Hepatocyte (in vitro differentiated cells): Measurements from ENCODE around the gene GPRC5C. TPM values are rescaled to one million over a fixed set of nuclear protein-coding genes. Genes with fewer than 3 reads are reported as not detected.

Source experiments
- DNase-seq: peaks from one replicate; pipeline ENCODE4 v3.0.0-alpha.2; 2016; ENCODE audit warnings: low spot score
- H2AFZ ChIP-seq: fragments of 200-600 bp; sonication (generic); 2 replicates; pipeline ENCODE4 v1.6.0; 2016; ENCODE audit warnings: antibody characterized with exemption, mild to moderate bottlenecking
- H3K27ac ChIP-seq: fragments of 200-600 bp; sonication (generic); 2 replicates; pipeline ENCODE4 v1.5.1; 2016; ENCODE audit warnings: mild to moderate bottlenecking
- H3K27me3 ChIP-seq: fragments of 200-600 bp; sonication (generic); 2 replicates; pipeline ENCODE4 v1.6.1; 2016
- H3K36me3 ChIP-seq: fragments of 200-600 bp; sonication (generic); replicated peaks from 2 replicates; pipeline ENCODE4 v1.5.1; 2016; ENCODE audit warnings: low read depth; ENCODE audit not compliant: insufficient read depth
- H3K4me1 ChIP-seq: fragments of 200-600 bp; sonication (generic); 2 replicates; pipeline ENCODE4 v1.5.1; 2016; ENCODE audit warnings: mild to moderate bottlenecking, moderate library complexity; ENCODE audit not compliant: insufficient read depth
- H3K4me2 ChIP-seq: fragments of 200-600 bp; sonication (generic); 2 replicates; pipeline ENCODE4 v1.6.0; 2016
- H3K4me3 ChIP-seq: fragments of 200-600 bp; sonication (generic); 2 replicates; pipeline ENCODE4 v1.5.1; 2016; ENCODE audit warnings: mild to moderate bottlenecking
- H3K79me2 ChIP-seq: fragments of 200-600 bp; sonication (generic); 2 replicates; pipeline ENCODE4 v1.6.0; 2017; ENCODE audit warnings: mild to moderate bottlenecking
- H3K9me2 ChIP-seq: fragments of 200-600 bp; sonication (generic); replicated peaks from 2 replicates; pipeline ENCODE4 v1.6.0; 2017; ENCODE audit warnings: mild to moderate bottlenecking; ENCODE audit not compliant: insufficient read depth
- H3K9me3 ChIP-seq: fragments of 200-600 bp; sonication (generic); 2 replicates; pipeline ENCODE4 v1.5.1; 2016; ENCODE audit warnings: low read depth, mild to moderate bottlenecking
- H4K20me1 ChIP-seq: fragments of 200-600 bp; sonication (generic); 2 replicates; pipeline ENCODE4 v1.6.0; 2016; ENCODE audit warnings: mild to moderate bottlenecking; ENCODE audit not compliant: insufficient read depth, poor library complexity, severe bottlenecking
- CTCF ChIP-seq: fragments of 200-600 bp; sonication (generic); IDR thresholded peaks from 2 replicates; pipeline ENCODE4 v1.5.1; 2016; ENCODE audit warnings: antibody characterized with exemption, mild to moderate bottlenecking; ENCODE audit not compliant: poor library complexity
- EZH2 ChIP-seq: fragments of 200-600 bp; sonication (generic); IDR thresholded peaks from 2 replicates; pipeline ENCODE4 v1.6.1; 2016; ENCODE audit warnings: antibody characterized with exemption, mild to moderate bottlenecking, borderline replicate concordance
- EZH2phosphoT487 ChIP-seq: fragments of 200-600 bp; sonication (generic); IDR thresholded peaks from one replicate; pipeline ENCODE4 v1.6.1; 2018; ENCODE audit warnings: antibody characterized with exemption, mild to moderate bottlenecking, low read depth, moderate library complexity; ENCODE audit not compliant: unreplicated experiment, severe bottlenecking
- WGBS: methylation state at CpG from one replicate; pipeline ENCODE4 v1.1.6; 2016; ENCODE audit warnings: low lambda C conversion rate; ENCODE audit errors: missing lambda C conversion rate; 5-methylcytosine and 5-hydroxymethylcytosine counted together
- polyA plus RNA-seq: library from polyadenylated mRNA; unstranded; fragments of >200 nt; fragmentation: Nextera tagmentation; extraction: Ambion mirVana; gene quantifications from 2 replicates; pipeline ENCODE4 v1.2.1, GENCODE V29; 2016
- total RNA-seq: library from RNA; depleted of rRNA; stranded (reverse); fragments of >200 nt; gene quantifications from 2 replicates; pipeline ENCODE4 v1.2.3, GENCODE V29; 2014

The GPRC5C gene
- total and polyA plus RNA-seq, 2 experiments from 2014 or later, result 150 to 237 TPM

GRCh38 chr17:74392848-74393247 lies 39.0 kb upstream of the GPRC5C start:
- no peaks in the 10 kb centered on the region for H3K9me3 ChIP-seq
- no peak overlapping the region for H3K4me2 ChIP-seq
- no peaks in the 10 kb centered on the region for H3K27me3 ChIP-seq
- H4K20me1 ChIP-seq, result no peaks in the 10 kb centered on the region
- DNase-seq, result no peak
- H3K4me1 ChIP-seq, result peaks cover 10% of the 10 kb centered on the region
- no peak overlapping the region for H3K4me3 ChIP-seq
- H2AFZ ChIP-seq, result no peak overlapping the region
- H3K36me3 ChIP-seq, result no peaks in the 10 kb centered on the region
- H3K9me2 ChIP-seq, result no peaks in the 10 kb centered on the region
- 70% methylated on average over 5 of the region's 5 CpGs for WGBS
- H3K79me2 ChIP-seq, result no peaks in the 10 kb centered on the region
- H3K27ac ChIP-seq, result no peak overlapping the region
- no peak for TF ChIP-seq EZH2phosphoT487
- no peak for TF ChIP-seq EZH2
- no peak for TF ChIP-seq CTCF

GRCh38 chr17:74393346-74393942 lies 38.4 kb upstream of the GPRC5C start:
- TF ChIP-seq EZH2phosphoT487, result no peak
- no peak for TF ChIP-seq EZH2
- no peak for TF ChIP-seq CTCF
- WGBS, result 79% methylated on average over 6 of the region's 6 CpGs
- Histone ChIP-seq H2AFZ (no peak overlapping the region), H3K4me2 (no peak overlapping the region), H3K4me1 (peaks cover 10% of the 10 kb centered on the region), H3K36me3 (no peaks in the 10 kb centered on the region), H3K79me2 (no peaks in the 10 kb centered on the region), H3K9me3 (no peaks in the 10 kb centered on the region), H4K20me1 (no peaks in the 10 kb centered on the region), H3K27me3 (no peaks in the 10 kb centered on the region), H3K9me2 (no peaks in the 10 kb centered on the region), H3K4me3 (no peak overlapping the region), H3K27ac (no peak overlapping the region)
- DNase-seq, result no peak

- Histone ChIP-seq H3K9me3 (no peaks in the 10 kb centered on the region), H3K4me1 (peaks cover 10% of the 10 kb centered on the region), H3K79me2 (no peaks in the 10 kb centered on the region), H4K20me1 (no peaks in the 10 kb centered on the region), H3K4me3 (no peak overlapping the region), H2AFZ (no peak overlapping the region), H3K27ac (no peak overlapping the region), H3K9me2 (no peaks in the 10 kb centered on the region), H3K36me3 (no peaks in the 10 kb centered on the region), H3K4me2 (no peak overlapping the region), H3K27me3 (no peaks in the 10 kb centered on the region)
- DNase-seq, result no peak
- no peak for TF ChIP-seq CTCF
- TF ChIP-seq EZH2, result no peak
- no peak for TF ChIP-seq EZH2phosphoT487
- WGBS, result 76% methylated on average over 12 of the region's 12 CpGs
Measured at GRCh38 chr17:74394275-74394950, 37.5 kb upstream of the GPRC5C start.
